GM23338 (cell line): Measurements from ENCODE around the gene PAM. TPM values are rescaled to one million over a fixed set of nuclear protein-coding genes. Genes with fewer than 3 reads are reported as not detected.
A peak's percentile ranks its signal among the peaks of the same experiment; 100 is the strongest.

Experiments
- ATAC-seq: fragments of 200-7000 bp; cut with Tn5 transposase; 3 replicates; pipeline ENCODE4 v1.9.1; 2020
- DNase-seq: peaks from one replicate; pipeline ENCODE4 v3.0.0-alpha.2; 2015; ENCODE audit warnings: low spot score
- H2AFZ ChIP-seq: fragments of 200-600 bp; sonication (generic); 2 replicates; pipeline ENCODE4 v1.8.0; 2016; ENCODE audit warnings: antibody characterized with exemption, mild to moderate bottlenecking, moderate library complexity
- H3F3A ChIP-seq: fragments of 200-600 bp; sonication (generic); replicated peaks from 2 replicates; pipeline ENCODE4 v1.8.0; 2017; ENCODE audit warnings: antibody characterized with exemption, mixed run types, low read depth
- H3K27ac ChIP-seq: fragments of 200-600 bp; sonication (generic); 2 replicates; pipeline ENCODE4 v1.6.1; 2016; ENCODE audit warnings: low read depth
- H3K27me3 ChIP-seq: fragments of 200-600 bp; sonication (generic); 2 replicates; pipeline ENCODE4 v1.8.0; 2016; ENCODE audit warnings: mild to moderate bottlenecking, mixed run types, moderate library complexity; ENCODE audit not compliant: insufficient read depth
- H3K36me3 ChIP-seq: fragments of 200-600 bp; sonication (generic); 2 replicates; pipeline ENCODE4 v1.8.0; 2016; ENCODE audit warnings: mild to moderate bottlenecking; ENCODE audit not compliant: insufficient read depth
- H3K4me1 ChIP-seq: fragments of 200-600 bp; sonication (generic); 2 replicates; pipeline ENCODE4 v1.8.0; 2016; ENCODE audit warnings: mild to moderate bottlenecking, moderate library complexity; ENCODE audit not compliant: insufficient read depth
- H3K4me2 ChIP-seq: fragments of 200-600 bp; sonication (generic); 2 replicates; pipeline ENCODE4 v1.7.1; 2017; ENCODE audit warnings: mixed run types
- H3K4me3 ChIP-seq: fragments of 200-600 bp; sonication (generic); 2 replicates; pipeline ENCODE4 v1.6.1; 2016; ENCODE audit warnings: mixed run types
- H3K79me2 ChIP-seq: fragments of 200-600 bp; sonication (generic); replicated peaks from 2 replicates; pipeline ENCODE4 v1.8.0; 2017; ENCODE audit warnings: mild to moderate bottlenecking; ENCODE audit not compliant: insufficient read depth
- H3K9me2 ChIP-seq: fragments of 200-600 bp; sonication (generic); 2 replicates; pipeline ENCODE4 v1.8.0; 2017; ENCODE audit not compliant: insufficient read depth
- H4K20me1 ChIP-seq: fragments of 200-600 bp; sonication (generic); replicated peaks from 2 replicates; pipeline ENCODE4 v1.8.0; 2017; ENCODE audit warnings: mild to moderate bottlenecking; ENCODE audit not compliant: insufficient read depth
- H3K27ac Mint-ChIP-seq: 2 replicates; pipeline ENCODE4 v1.8.0; 2020; ENCODE audit warnings: inconsistent platforms, mild to moderate bottlenecking, moderate library complexity, mixed read lengths
- H3K27me3 Mint-ChIP-seq: 3 replicates; pipeline ENCODE4 v1.8.0; 2022; ENCODE audit warnings: low read depth, mild to moderate bottlenecking, moderate library complexity, mixed read lengths, inconsistent platforms; ENCODE audit not compliant: insufficient read depth, poor library complexity
- H3K36me3 Mint-ChIP-seq: 3 replicates; pipeline ENCODE4 v1.8.0; 2021; ENCODE audit warnings: low read depth, mild to moderate bottlenecking, inconsistent platforms, moderate library complexity, mixed read lengths
- H3K4me1 Mint-ChIP-seq: 3 replicates; pipeline ENCODE4 v1.8.0; 2020; ENCODE audit warnings: mild to moderate bottlenecking, inconsistent platforms, mixed read lengths
- H3K4me3 Mint-ChIP-seq: 3 replicates; pipeline ENCODE4 v1.8.0; 2021; ENCODE audit warnings: moderate library complexity, mild to moderate bottlenecking, inconsistent platforms, mixed read lengths
- H3K9me3 Mint-ChIP-seq: 3 replicates; pipeline ENCODE4 v1.8.0; 2020; ENCODE audit warnings: moderate library complexity, mild to moderate bottlenecking, inconsistent platforms, mixed read lengths
- CREB1 ChIP-seq: fragments of 250-450 bp; sonication (Bioruptor Pico); IDR thresholded peaks from 2 replicates; pipeline ENCODE4 v1.5.0; 2020; ENCODE audit warnings: low read depth, mild to moderate bottlenecking, moderate library complexity
- EZH2 ChIP-seq: fragments of 200-600 bp; sonication (generic); IDR thresholded peaks from one replicate; pipeline ENCODE4 v1.8.0; 2017; ENCODE audit warnings: antibody characterized with exemption, mild to moderate bottlenecking, low read depth; ENCODE audit not compliant: unreplicated experiment
- EZH2phosphoT487 ChIP-seq: fragments of 200-600 bp; sonication (generic); IDR thresholded peaks from one replicate; pipeline ENCODE4 v1.8.1; 2018; ENCODE audit warnings: antibody characterized with exemption; ENCODE audit not compliant: unreplicated experiment
- JUNB ChIP-seq: IDR thresholded peaks from one replicate; pipeline ENCODE4 v1.6.1; 2016; ENCODE audit warnings: antibody characterized with exemption; ENCODE audit not compliant: unreplicated experiment
- NANOG ChIP-seq: IDR thresholded peaks from 2 replicates; pipeline ENCODE4 v1.6.1; 2016; ENCODE audit warnings: antibody characterized with exemption, borderline replicate concordance
- POLR2AphosphoS5 ChIP-seq: IDR thresholded peaks from 2 replicates; pipeline ENCODE4 v1.6.1; 2016; ENCODE audit warnings: antibody characterized with exemption, low read depth
- ZNF114 ChIP-seq: fragments of 250-450 bp; sonication (Bioruptor Pico); IDR thresholded peaks from 2 replicates; pipeline ENCODE4 v1.5.0; 2020; ENCODE audit warnings: mild to moderate bottlenecking, moderate library complexity
- ZNF331 ChIP-seq: fragments of 250-450 bp; sonication (Bioruptor Pico); IDR thresholded peaks from 2 replicates; pipeline ENCODE4 v1.5.0; 2020; ENCODE audit warnings: low read depth, mild to moderate bottlenecking, moderate library complexity
- polyA plus RNA-seq: library from polyadenylated mRNA; unstranded; fragments of >200 nt; fragmentation: Nextera tagmentation; extraction: Ambion mirVana; gene quantifications from 2 replicates; pipeline ENCODE4 v1.2.1, GENCODE V29; 2016
- total RNA-seq: library from RNA; depleted of rRNA; stranded (reverse); fragments of >200 nt; shearing (Covaris generic); gene quantifications from 2 replicates; pipeline ENCODE4 v1.2.3, GENCODE V29; 2014
- TF ChIP-seq, protein P1 (sequence below): fragments of 250-450 bp; sonication (Bioruptor Pico); IDR thresholded peaks from 2 replicates; pipeline ENCODE4 v1.5.0; 2020; ENCODE audit warnings: mild to moderate bottlenecking, moderate library complexity
- TF ChIP-seq, protein P2 (sequence below): IDR thresholded peaks from one replicate; pipeline ENCODE4 v1.6.1; 2018; ENCODE audit warnings: antibody characterized with exemption; ENCODE audit not compliant: unreplicated experiment
- TF ChIP-seq, protein P3 (sequence below): IDR thresholded peaks from 2 replicates; pipeline ENCODE4 v1.6.1; 2016; ENCODE audit warnings: antibody characterized with exemption

Gene PAM
- total and polyA plus RNA-seq, 2 experiments from 2014 or later: 33.9 to 79.4 TPM

DNA sequence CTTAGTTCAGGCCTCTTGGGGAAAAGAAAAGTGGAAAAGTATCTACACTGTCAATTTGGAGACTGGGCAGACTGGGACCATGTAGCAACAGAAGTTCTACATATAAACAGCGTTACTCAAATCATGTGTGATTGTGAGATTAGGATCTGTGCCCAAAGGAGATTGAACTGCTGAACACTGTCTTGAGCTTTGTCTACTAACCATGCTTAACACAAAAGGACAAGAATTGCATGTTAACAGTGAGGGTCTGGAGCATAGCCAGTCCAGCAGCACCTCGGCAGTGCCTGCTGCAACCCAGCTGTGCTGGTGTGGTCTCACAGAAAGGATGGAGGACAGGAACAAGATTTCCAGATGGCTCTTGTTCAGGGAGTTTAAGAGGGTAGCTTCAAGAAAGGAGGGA, 5.7 kb downstream of the PAM start (continued):
- TF ChIP-seq, protein P1, sequence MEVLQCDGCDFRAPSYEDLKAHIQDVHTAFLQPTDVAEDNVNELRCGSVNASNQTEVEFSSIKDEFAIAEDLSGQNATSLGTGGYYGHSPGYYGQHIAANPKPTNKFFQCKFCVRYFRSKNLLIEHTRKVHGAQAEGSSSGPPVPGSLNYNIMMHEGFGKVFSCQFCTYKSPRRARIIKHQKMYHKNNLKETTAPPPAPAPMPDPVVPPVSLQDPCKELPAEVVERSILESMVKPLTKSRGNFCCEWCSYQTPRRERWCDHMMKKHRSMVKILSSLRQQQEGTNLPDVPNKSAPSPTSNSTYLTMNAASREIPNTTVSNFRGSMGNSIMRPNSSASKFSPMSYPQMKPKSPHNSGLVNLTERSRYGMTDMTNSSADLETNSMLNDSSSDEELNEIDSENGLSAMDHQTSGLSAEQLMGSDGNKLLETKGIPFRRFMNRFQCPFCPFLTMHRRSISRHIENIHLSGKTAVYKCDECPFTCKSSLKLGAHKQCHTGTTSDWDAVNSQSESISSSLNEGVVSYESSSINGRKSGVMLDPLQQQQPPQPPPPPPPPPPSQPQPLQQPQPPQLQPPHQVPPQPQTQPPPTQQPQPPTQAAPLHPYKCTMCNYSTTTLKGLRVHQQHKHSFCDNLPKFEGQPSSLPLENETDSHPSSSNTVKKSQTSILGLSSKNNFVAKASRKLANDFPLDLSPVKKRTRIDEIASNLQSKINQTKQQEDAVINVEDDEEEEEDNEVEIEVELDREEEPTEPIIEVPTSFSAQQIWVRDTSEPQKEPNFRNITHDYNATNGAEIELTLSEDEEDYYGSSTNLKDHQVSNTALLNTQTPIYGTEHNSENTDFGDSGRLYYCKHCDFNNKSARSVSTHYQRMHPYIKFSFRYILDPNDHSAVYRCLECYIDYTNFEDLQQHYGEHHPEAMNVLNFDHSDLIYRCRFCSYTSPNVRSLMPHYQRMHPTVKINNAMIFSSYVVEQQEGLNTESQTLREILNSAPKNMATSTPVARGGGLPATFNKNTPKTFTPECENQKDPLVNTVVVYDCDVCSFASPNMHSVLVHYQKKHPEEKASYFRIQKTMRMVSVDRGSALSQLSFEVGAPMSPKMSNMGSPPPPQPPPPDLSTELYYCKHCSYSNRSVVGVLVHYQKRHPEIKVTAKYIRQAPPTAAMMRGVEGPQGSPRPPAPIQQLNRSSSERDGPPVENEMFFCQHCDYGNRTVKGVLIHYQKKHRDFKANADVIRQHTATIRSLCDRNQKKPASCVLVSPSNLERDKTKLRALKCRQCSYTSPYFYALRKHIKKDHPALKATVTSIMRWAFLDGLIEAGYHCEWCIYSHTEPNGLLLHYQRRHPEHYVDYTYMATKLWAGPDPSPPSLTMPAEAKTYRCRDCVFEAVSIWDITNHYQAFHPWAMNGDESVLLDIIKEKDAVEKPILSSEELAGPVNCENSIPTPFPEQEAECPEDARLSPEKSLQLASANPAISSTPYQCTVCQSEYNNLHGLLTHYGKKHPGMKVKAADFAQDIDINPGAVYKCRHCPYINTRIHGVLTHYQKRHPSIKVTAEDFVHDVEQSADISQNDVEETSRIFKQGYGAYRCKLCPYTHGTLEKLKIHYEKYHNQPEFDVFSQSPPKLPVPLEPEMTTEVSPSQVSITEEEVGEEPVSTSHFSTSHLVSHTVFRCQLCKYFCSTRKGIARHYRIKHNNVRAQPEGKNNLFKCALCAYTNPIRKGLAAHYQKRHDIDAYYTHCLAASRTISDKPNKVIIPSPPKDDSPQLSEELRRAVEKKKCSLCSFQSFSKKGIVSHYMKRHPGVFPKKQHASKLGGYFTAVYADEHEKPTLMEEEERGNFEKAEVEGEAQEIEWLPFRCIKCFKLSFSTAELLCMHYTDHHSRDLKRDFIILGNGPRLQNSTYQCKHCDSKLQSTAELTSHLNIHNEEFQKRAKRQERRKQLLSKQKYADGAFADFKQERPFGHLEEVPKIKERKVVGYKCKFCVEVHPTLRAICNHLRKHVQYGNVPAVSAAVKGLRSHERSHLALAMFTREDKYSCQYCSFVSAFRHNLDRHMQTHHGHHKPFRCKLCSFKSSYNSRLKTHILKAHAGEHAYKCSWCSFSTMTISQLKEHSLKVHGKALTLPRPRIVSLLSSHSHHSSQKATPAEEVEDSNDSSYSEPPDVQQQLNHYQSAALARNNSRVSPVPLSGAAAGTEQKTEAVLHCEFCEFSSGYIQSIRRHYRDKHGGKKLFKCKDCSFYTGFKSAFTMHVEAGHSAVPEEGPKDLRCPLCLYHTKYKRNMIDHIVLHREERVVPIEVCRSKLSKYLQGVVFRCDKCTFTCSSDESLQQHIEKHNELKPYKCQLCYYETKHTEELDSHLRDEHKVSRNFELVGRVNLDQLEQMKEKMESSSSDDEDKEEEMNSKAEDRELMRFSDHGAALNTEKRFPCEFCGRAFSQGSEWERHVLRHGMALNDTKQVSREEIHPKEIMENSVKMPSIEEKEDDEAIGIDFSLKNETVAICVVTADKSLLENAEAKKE (CRISPR knock-in tag): no peak
- TF ChIP-seq EZH2phosphoT487: no peak
- no peak for TF ChIP-seq JUNB
- TF ChIP-seq, protein P2, sequence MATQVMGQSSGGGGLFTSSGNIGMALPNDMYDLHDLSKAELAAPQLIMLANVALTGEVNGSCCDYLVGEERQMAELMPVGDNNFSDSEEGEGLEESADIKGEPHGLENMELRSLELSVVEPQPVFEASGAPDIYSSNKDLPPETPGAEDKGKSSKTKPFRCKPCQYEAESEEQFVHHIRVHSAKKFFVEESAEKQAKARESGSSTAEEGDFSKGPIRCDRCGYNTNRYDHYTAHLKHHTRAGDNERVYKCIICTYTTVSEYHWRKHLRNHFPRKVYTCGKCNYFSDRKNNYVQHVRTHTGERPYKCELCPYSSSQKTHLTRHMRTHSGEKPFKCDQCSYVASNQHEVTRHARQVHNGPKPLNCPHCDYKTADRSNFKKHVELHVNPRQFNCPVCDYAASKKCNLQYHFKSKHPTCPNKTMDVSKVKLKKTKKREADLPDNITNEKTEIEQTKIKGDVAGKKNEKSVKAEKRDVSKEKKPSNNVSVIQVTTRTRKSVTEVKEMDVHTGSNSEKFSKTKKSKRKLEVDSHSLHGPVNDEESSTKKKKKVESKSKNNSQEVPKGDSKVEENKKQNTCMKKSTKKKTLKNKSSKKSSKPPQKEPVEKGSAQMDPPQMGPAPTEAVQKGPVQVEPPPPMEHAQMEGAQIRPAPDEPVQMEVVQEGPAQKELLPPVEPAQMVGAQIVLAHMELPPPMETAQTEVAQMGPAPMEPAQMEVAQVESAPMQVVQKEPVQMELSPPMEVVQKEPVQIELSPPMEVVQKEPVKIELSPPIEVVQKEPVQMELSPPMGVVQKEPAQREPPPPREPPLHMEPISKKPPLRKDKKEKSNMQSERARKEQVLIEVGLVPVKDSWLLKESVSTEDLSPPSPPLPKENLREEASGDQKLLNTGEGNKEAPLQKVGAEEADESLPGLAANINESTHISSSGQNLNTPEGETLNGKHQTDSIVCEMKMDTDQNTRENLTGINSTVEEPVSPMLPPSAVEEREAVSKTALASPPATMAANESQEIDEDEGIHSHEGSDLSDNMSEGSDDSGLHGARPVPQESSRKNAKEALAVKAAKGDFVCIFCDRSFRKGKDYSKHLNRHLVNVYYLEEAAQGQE: no peak
- no peak for TF ChIP-seq POLR2AphosphoS5

DNA sequence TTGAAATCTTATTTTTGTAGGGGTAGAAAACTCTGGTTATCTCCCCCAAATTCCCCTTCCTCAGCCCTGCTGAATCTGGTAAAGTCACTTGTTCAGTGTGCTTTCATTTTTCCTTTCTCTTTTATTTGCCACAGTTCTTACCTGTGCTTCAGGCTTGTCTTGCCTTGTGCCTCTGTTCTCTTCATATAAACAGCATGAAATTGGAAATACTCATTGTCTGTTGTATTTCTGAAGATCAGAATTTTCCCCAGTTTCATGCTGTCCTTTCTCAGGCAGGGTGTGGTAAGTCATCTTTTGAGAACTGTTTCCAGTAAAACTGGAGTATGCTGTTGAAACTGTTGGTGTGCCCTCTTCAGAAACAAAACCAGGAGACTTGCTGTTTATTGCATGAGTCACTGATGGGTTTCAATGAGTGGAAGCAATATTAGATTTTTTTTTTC, 7.0 kb downstream of the PAM start:
- H3K27me3 Mint-ChIP-seq: no peaks in the 10 kb centered on the region
- Histone ChIP-seq H3K27ac (no peak overlapping the region), H3K4me2 (peak overlapping the region; percentile 58; the same call in 1 of the 2 replicates), H4K20me1 (no peaks in the 10 kb centered on the region; the same call in 1 of the 2 replicates), H3K4me3 (no peak overlapping the region), H3F3A (no peaks in the 10 kb centered on the region), H3K36me3 (no peaks in the 10 kb centered on the region), H3K9me2 (no peaks in the 10 kb centered on the region), H3K27me3 (no peaks in the 10 kb centered on the region), H2AFZ (no peak overlapping the region), H3K4me1 (peaks cover 40% of the 10 kb centered on the region), H3K79me2 (peaks cover 67% of the 10 kb centered on the region)
- H3K27ac Mint-ChIP-seq: peak overlapping the region; percentile 8; the same call in 1 of the 2 replicates
- no peak overlapping the region for H3K4me3 Mint-ChIP-seq
- no peak for ATAC-seq
- H3K4me1 Mint-ChIP-seq: peaks cover 55% of the 10 kb centered on the region
- DNase-seq: no peak
- H3K9me3 Mint-ChIP-seq: no peaks in the 10 kb centered on the region
- no peaks in the 10 kb centered on the region for H3K36me3 Mint-ChIP-seq
- TF ChIP-seq ZNF114 (CRISPR knock-in tag): no peak
- TF ChIP-seq, protein P3, sequence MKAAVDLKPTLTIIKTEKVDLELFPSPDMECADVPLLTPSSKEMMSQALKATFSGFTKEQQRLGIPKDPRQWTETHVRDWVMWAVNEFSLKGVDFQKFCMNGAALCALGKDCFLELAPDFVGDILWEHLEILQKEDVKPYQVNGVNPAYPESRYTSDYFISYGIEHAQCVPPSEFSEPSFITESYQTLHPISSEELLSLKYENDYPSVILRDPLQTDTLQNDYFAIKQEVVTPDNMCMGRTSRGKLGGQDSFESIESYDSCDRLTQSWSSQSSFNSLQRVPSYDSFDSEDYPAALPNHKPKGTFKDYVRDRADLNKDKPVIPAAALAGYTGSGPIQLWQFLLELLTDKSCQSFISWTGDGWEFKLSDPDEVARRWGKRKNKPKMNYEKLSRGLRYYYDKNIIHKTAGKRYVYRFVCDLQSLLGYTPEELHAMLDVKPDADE: no peak
- TF ChIP-seq, protein P2: no peak
- TF ChIP-seq NANOG: no peak
- TF ChIP-seq JUNB: no peak
- TF ChIP-seq CREB1: no peak
- TF ChIP-seq EZH2: no peak
- no peak for TF ChIP-seq ZNF331 (CRISPR knock-in tag)
- no peak for TF ChIP-seq POLR2AphosphoS5
